ENCODE results near the gene FRAS1. TPM values are rescaled to one million over a fixed set of nuclear protein-coding genes. Genes with fewer than 3 reads are reported as not detected.

FRAS1 gene
- total and polyA plus RNA-seq, 8 donors = 4.7 to 21.5 (median 14.7) TPM

- intact Hi-C loops (cut with DNase I) = no loop called here
- WGBS, 2 donors = 84 to 89% methylated on average over 4 of the region's 4 CpGs
- H3K36me3 ChIP-seq = no peaks in the 10 kb centered on the region
- H3K4me1 ChIP-seq = peaks cover 13 to 16% (median 13%) of the 10 kb centered on the region in 3 donors
- FAIRE-seq = no peak
- TF ChIP-seq, protein P1, sequence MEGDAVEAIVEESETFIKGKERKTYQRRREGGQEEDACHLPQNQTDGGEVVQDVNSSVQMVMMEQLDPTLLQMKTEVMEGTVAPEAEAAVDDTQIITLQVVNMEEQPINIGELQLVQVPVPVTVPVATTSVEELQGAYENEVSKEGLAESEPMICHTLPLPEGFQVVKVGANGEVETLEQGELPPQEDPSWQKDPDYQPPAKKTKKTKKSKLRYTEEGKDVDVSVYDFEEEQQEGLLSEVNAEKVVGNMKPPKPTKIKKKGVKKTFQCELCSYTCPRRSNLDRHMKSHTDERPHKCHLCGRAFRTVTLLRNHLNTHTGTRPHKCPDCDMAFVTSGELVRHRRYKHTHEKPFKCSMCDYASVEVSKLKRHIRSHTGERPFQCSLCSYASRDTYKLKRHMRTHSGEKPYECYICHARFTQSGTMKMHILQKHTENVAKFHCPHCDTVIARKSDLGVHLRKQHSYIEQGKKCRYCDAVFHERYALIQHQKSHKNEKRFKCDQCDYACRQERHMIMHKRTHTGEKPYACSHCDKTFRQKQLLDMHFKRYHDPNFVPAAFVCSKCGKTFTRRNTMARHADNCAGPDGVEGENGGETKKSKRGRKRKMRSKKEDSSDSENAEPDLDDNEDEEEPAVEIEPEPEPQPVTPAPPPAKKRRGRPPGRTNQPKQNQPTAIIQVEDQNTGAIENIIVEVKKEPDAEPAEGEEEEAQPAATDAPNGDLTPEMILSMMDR (IDR thresholded peaks at IDR 0.05) = no peak
- H3K27me3 ChIP-seq = no peaks in the 10 kb centered on the region
- no peak overlapping the region for H3K4me3 ChIP-seq
- ATAC-seq = no peak
- DNase-seq = no peak
- no peak overlapping the region for H3K27ac ChIP-seq
- no peaks in the 10 kb centered on the region for H3K9me3 ChIP-seq
Observed at GRCh38 chr4:78556665-78557064, 499.5 kb downstream of the FRAS1 start.

GRCh38 chr4:78557841-78558240, 500.7 kb downstream of the FRAS1 start:
- Histone ChIP-seq H3K9me3 (no peaks in the 10 kb centered on the region), H3K36me3 (no peaks in the 10 kb centered on the region), H3K4me1 (peaks cover 22 to 24% (median 22%) of the 10 kb centered on the region in 3 donors), H3K27me3 (no peaks in the 10 kb centered on the region), H3K27ac (no peak overlapping the region), H3K4me3 (no peak overlapping the region)
- no peak for DNase-seq
- TF ChIP-seq, protein P1 (IDR thresholded peaks at IDR 0.05) = no peak
- intact Hi-C loops (cut with DNase I) = no loop called here
- no peak for ATAC-seq
- FAIRE-seq = no peak
- 75 to 77% methylated on average over 2 of the region's 2 CpGs for WGBS, 2 donors

- ATAC-seq = no peak
- no peak overlapping the region for H3K27ac ChIP-seq
- no peak for FAIRE-seq
- no peaks in the 10 kb centered on the region for H3K27me3 ChIP-seq
- peaks cover 22 to 24% (median 22%) of the 10 kb centered on the region in 3 donors for H3K4me1 ChIP-seq
- H3K9me3 ChIP-seq = no peaks in the 10 kb centered on the region
- TF ChIP-seq, protein P1 (IDR thresholded peaks at IDR 0.05) = no peak
- no peak overlapping the region for H3K4me3 ChIP-seq
- intact Hi-C loops (cut with DNase I) = no loop called here
- H3K36me3 ChIP-seq = no peaks in the 10 kb centered on the region
- no peak for DNase-seq
- WGBS, 2 donors = 66 to 67% methylated on average over 1 of the region's 1 CpG
Observed at GRCh38 chr4:78558410-78558809, 501.3 kb downstream of the FRAS1 start.

GRCh38 chr4:78560296-78560963, 503.3 kb downstream of the FRAS1 start:
- Histone ChIP-seq H3K4me3 (no peak overlapping the region), H3K9me3 (no peaks in the 10 kb centered on the region), H3K4me1 (peaks cover 22 to 24% (median 22%) of the 10 kb centered on the region in 3 donors), H3K27me3 (no peaks in the 10 kb centered on the region), H3K27ac (peak overlapping the region in 2 of 4 donors; percentile 28 to 52), H3K36me3 (no peaks in the 10 kb centered on the region)
- TF ChIP-seq, protein P1 (IDR thresholded peaks at IDR 0.05) = no peak
- intact Hi-C loops (cut with DNase I) = no loop called here
- DNase-seq (no peak), FAIRE-seq (no peak), ATAC-seq (peak in 3 of 4 donors; percentile 35 to 75 (median 60))
- WGBS, 2 donors = 93 to 95% methylated on average over 2 of the region's 2 CpGs

DNA sequence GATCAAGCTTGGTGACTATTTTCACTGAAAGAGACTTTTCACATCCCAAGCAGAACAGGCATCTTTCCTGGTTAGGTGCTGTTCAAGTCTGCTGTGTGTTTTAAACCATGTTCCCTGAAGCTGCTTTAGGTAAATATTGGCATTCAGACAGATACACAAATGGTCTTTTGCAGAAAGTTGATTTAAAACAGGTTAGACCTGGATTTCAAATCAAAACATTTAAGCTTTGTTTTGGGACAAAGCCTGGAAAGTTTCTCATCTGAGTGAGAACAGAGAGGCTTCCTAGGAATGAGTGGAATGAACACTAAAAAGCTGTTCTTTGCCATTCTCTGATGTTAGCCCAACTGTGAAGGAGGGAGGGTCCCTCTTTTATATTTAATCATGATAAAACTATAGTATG, 504.6 kb downstream of the FRAS1 start:
- peak; percentile 71 to 88 (median 86) for ATAC-seq

More for the DNA sequence above, 504.6 kb downstream of the FRAS1 start:
- H3K4me3 ChIP-seq = no peak overlapping the region
- FAIRE-seq (no peak), DNase-seq (no peak)
- peak overlapping the region in 2 of 4 donors; percentile 52 to 53 for H3K27ac ChIP-seq
- H3K36me3 ChIP-seq = no peaks in the 10 kb centered on the region
- H3K27me3 ChIP-seq = no peaks in the 10 kb centered on the region
- no peaks in the 10 kb centered on the region for H3K9me3 ChIP-seq
- intact Hi-C loops (cut with DNase I) = no loop called here
- TF ChIP-seq, protein P1 (IDR thresholded peaks at IDR 0.05) = no peak
- peaks cover 22 to 24% (median 22%) of the 10 kb centered on the region in 3 donors for H3K4me1 ChIP-seq

Data from pancreas (tissue), 10 donors.